Lower lobe of right lung (tissue), 2 donors: ENCODE measurements around the gene NKX2-3. TPM values are rescaled to one million over a fixed set of nuclear protein-coding genes. Genes with fewer than 3 reads are reported as not detected.

Experiments used
- ATAC-seq, 2 donors: fragments of 200-7000 bp; cut with Tn5 transposase; one replicate each; pipeline ENCODE4 v1.9.1; 2020 to 2022; ENCODE audit warnings: mild to moderate bottlenecking in 2 of 2, moderate library complexity in 2 of 2
- DNase-seq: peaks from one replicate; pipeline ENCODE4 v3.0.0-alpha.2; 2020
- H3K27ac ChIP-seq: fragments of 200-600 bp; one replicate; pipeline ENCODE4 v1.8.0; 2022
- H3K27me3 ChIP-seq: fragments of 200-600 bp; one replicate; pipeline ENCODE4 v1.8.0; 2022; ENCODE audit warnings: low read depth
- H3K36me3 ChIP-seq: fragments of 200-600 bp; one replicate; pipeline ENCODE4 v1.8.0; 2022; ENCODE audit warnings: mild to moderate bottlenecking
- H3K4me1 ChIP-seq: fragments of 200-600 bp; one replicate; pipeline ENCODE4 v1.8.0; 2022
- H3K4me3 ChIP-seq: fragments of 200-600 bp; one replicate; pipeline ENCODE4 v1.8.0; 2022; ENCODE audit warnings: mild to moderate bottlenecking
- H3K9me3 ChIP-seq: fragments of 200-600 bp; one replicate; pipeline ENCODE4 v1.8.0; 2022
- intact Hi-C: fragments of 100-400 bp; cut with DNase I; formaldehyde crosslinking; loops from one replicate; pipeline ENCODE4 v1.11.0; 2022
- total RNA-seq: library from RNA; stranded (reverse); fragmentation: NEBNext Ultra II Directional; extraction: Animal tissue kit (Norgen Biotek cat#: 25700); gene quantifications from one replicate; pipeline ENCODE4 v1.2.1, GENCODE V29; 2021
- TF ChIP-seq, protein P1 (sequence below): fragments of 200-600 bp; IDR thresholded peaks from one replicate; pipeline ENCODE4 v1.8.0; 2022; ENCODE audit warnings: antibody characterized with exemption, mild to moderate bottlenecking
- donor health status: DM: no; HTN: yes; CAD: no; lungs with severe emphysema.

Gene NKX2-3
- total RNA-seq, 1 donor from 2014 or later: not detected

DNA sequence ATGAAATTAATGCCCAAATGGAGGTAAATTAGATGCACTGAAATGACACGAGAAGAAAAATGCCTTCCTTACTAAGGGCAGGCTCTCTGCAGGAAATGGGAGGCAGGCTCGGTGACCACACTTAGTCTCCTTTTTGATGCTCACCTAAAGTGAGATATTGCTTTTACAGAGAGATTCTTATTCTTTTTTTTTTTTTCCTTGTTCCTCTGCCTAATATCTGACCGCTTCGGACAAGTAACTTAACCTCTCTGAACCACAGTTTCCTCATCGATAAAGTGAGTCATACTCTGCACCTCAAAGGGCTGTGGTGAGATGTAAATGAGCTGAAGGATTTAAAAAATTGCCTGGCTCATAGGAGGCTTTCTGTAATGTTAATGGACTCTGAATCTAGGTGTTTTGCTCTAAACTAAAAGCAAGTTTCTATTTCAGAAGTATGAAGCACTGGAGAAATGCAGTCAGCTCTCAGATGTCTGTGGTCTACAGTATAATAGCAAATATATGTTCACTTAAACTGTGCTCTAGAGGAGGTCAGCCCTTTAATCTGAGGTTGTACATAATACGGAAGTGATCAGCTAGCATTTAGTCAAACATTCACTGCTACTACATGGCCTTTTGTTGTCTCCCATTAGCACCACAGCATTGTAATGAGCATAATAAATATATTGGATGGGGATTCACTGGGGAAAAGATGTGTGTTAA lies 23.2 kb downstream of the NKX2-3 start:
- no peaks in the 10 kb centered on the region for H3K9me3 ChIP-seq
- no peak overlapping the region for H3K4me3 ChIP-seq
- H3K27me3 ChIP-seq: peaks cover 25% of the 10 kb centered on the region
- ATAC-seq (no peak), DNase-seq (no peak)
- no peaks in the 10 kb centered on the region for H3K4me1 ChIP-seq
- intact Hi-C loops: no loop called here
- H3K27ac ChIP-seq: no peak overlapping the region
- TF ChIP-seq, protein P1, sequence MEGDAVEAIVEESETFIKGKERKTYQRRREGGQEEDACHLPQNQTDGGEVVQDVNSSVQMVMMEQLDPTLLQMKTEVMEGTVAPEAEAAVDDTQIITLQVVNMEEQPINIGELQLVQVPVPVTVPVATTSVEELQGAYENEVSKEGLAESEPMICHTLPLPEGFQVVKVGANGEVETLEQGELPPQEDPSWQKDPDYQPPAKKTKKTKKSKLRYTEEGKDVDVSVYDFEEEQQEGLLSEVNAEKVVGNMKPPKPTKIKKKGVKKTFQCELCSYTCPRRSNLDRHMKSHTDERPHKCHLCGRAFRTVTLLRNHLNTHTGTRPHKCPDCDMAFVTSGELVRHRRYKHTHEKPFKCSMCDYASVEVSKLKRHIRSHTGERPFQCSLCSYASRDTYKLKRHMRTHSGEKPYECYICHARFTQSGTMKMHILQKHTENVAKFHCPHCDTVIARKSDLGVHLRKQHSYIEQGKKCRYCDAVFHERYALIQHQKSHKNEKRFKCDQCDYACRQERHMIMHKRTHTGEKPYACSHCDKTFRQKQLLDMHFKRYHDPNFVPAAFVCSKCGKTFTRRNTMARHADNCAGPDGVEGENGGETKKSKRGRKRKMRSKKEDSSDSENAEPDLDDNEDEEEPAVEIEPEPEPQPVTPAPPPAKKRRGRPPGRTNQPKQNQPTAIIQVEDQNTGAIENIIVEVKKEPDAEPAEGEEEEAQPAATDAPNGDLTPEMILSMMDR: no peak
- H3K36me3 ChIP-seq: no peaks in the 10 kb centered on the region

DNA sequence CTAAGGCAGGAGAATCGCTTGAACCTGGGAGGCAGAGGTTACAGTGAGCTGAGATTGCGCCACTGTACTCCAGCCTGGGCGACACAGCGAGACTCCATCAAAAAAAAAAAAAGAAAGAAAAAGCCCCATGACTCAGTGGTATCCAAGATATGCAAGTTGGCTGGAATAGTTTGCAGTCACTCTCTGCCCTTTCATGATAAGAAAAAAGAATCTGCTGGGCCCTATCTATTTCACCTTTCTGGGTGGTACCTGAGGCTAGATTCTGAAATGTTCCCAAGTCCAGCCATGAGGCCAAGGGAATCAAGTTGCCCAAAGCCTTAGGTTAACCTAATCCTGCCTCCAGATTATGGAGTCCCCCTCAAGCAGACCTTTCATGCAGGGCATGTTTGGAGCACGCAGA lies 24.3 kb downstream of the NKX2-3 start:
- intact Hi-C loops: no loop called here
- H3K4me3 ChIP-seq: no peak overlapping the region
- no peak overlapping the region for H3K27ac ChIP-seq
- H3K36me3 ChIP-seq: no peaks in the 10 kb centered on the region
- peaks cover 25% of the 10 kb centered on the region for H3K27me3 ChIP-seq
- DNase-seq (no peak), ATAC-seq (no peak)
- no peaks in the 10 kb centered on the region for H3K9me3 ChIP-seq
- TF ChIP-seq, protein P1: no peak
- no peaks in the 10 kb centered on the region for H3K4me1 ChIP-seq

DNA sequence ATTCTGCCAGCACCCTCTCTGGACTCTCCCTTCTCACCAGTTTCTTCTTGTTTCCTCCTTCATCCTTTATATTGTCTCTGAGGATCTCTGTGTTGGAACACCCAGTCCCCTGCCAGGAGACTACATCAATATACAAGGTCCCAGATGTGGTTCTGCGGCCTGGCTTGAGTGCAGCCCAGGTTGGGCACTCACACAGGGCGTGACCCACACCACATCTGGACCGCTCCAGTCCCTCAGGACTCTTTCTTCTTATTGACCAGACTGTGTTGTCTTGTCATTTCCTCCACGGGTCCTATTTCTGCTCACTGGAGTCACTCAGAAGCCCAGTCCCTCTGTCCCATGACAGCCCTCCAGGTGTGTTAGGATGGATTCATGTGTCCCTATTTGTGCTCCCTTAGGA lies 26.0 kb downstream of the NKX2-3 start:
- no peak for ATAC-seq
- Histone ChIP-seq H3K27me3 (peaks cover 16% of the 10 kb centered on the region), H3K36me3 (no peaks in the 10 kb centered on the region), H3K4me1 (no peaks in the 10 kb centered on the region), H3K4me3 (no peak overlapping the region), H3K27ac (no peak overlapping the region), H3K9me3 (no peaks in the 10 kb centered on the region)
- TF ChIP-seq, protein P1: no peak
- no peak for DNase-seq
- intact Hi-C loops: no loop called here

DNA sequence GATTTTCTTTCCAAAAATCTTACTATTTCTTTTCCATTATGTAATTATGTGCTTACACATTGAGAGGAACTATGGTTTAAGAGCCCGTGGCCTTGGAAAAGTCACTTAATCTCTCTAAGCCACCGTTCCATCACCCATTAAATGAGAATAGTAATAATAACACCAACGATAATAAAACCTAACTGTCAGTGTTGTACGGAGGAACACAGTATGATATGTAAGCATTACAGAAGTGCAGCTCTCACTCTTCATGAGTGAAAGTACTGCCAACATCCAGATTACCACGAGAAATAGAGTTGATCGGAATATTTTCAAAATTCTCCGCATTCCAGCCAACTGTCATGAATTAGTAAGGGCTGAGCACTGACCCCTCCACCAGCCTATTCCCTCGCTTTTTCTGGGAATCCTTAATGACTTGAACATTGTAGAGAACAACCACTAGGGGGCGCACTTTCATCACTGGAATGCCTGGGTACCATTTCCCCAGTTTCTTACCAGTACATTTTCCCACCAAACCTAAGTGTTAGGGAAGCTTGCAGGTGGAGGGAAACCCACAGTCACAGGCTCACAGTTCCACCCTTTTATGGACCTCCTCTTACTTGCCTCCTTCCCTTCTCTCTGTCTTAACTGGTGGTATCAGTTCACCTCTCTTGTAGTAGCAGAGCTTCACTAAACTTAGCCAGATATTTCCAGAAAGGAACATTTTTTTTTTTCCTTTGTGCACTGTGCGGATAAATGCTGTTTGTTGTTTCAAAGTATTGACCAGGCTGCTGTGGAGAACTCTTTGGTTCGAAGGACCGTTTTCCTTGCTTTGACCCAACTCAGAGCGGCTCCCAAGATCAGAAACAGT lies 27.8 kb downstream of the NKX2-3 start:
- no peak overlapping the region for H3K27ac ChIP-seq
- TF ChIP-seq, protein P1: peak; percentile 66
- DNase-seq (no peak), ATAC-seq (peak; percentile 53 to 64)
- H3K27me3 ChIP-seq: peaks cover 10% of the 10 kb centered on the region
- intact Hi-C loops: no loop called here
- H3K36me3 ChIP-seq: no peaks in the 10 kb centered on the region
- no peaks in the 10 kb centered on the region for H3K9me3 ChIP-seq
- H3K4me1 ChIP-seq: no peaks in the 10 kb centered on the region
- H3K4me3 ChIP-seq: no peak overlapping the region

DNA sequence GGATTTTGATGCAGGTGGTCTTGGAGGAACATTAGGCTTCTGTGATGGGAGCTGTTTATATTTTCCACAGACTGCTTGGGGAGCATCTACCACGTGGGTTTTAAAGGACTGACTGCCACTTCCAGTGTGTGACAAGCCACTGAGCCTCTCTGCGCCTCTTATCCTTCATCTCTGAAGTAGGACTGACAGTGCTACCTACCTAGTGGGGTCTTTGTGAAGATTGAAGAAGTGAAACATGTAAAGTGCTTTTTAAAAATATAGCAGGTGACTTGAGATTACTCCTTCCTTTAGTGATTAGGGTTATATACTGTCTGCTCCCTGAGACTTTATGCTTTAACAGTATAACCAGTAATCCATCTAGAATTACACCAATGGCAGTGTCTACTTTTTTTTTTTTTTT lies 29.9 kb downstream of the NKX2-3 start:
- H3K36me3 ChIP-seq: no peaks in the 10 kb centered on the region
- no peaks in the 10 kb centered on the region for H3K9me3 ChIP-seq
- peaks cover 5% of the 10 kb centered on the region for H3K27me3 ChIP-seq
- ATAC-seq: no peak
- intact Hi-C loops: no loop called here
- TF ChIP-seq, protein P1: no peak
- no peak overlapping the region for H3K27ac ChIP-seq
- DNase-seq: no peak
- H3K4me1 ChIP-seq: no peaks in the 10 kb centered on the region
- H3K4me3 ChIP-seq: no peak overlapping the region
